HEK293 (cell line): ENCODE results near the gene CUL1.
A peak's percentile ranks its signal among the peaks of the same experiment; 100 is the strongest.

Experiments used
- CTCF ChIA-PET: fragments of 350-600 bp; formaldehyde crosslinking; extraction: SDS; loops from one replicate; lab custom pipeline; 2021; ENCODE audit warnings: antibody characterized with exemption; lab: Yijun Ruan, JAX
- POLR2A ChIA-PET: fragments of 300-600 bp; formaldehyde crosslinking; extraction: SDS; loops from one replicate; lab custom pipeline; 2020; ENCODE audit warnings: antibody characterized with exemption, inconsistent platforms; lab: Yijun Ruan, JAX
- H3K27ac ChIP-seq: fragments of 200-500 bp; sonication (Bioruptor generic); 2 replicates; pipeline ENCODE4 v1.5.1; 2014; ENCODE audit warnings: low read depth, low read length, control low read depth, inconsistent platforms; ENCODE audit errors: extremely low read depth
- H3K36me3 ChIP-seq, 2 experiments: fragments of 200-500 bp in 1 of 2; sonication (Bioruptor generic) in 1 of 2; 1 replicate in 1 of 2; 2 replicates in 1 of 2; pipeline ENCODE4 v1.5.1; 2014 to 2017; ENCODE audit warnings: inconsistent platforms in 2 of 2, low read length in 2 of 2; ENCODE audit not compliant: control insufficient read depth in 2 of 2, insufficient read depth in 1 of 2
- H3K4me1 ChIP-seq: fragments of 200-500 bp; sonication (Bioruptor generic); 2 replicates; pipeline ENCODE4 v1.5.1; 2014; ENCODE audit warnings: mild to moderate bottlenecking, low read length, inconsistent platforms; ENCODE audit not compliant: control insufficient read depth, insufficient read depth
- H3K4me3 ChIP-seq: 2 replicates; pipeline ENCODE4 v1.5.1; 2011; ENCODE audit warnings: low read depth, mild to moderate bottlenecking, control low read depth, low read length, moderate library complexity
- H3K9me3 ChIP-seq: fragments of 200-500 bp; sonication (Bioruptor generic); 2 replicates; pipeline ENCODE4 v1.5.1; 2014; ENCODE audit warnings: low read depth, low read length, inconsistent platforms; ENCODE audit not compliant: control insufficient read depth, insufficient read depth
- HOXC10 ChIP-seq: sonication (generic); formaldehyde crosslinking; IDR thresholded peaks from 2 replicates; pipeline ENCODE4 v1.8.1; 2023; ENCODE audit warnings: mild to moderate bottlenecking, missing genetic modification reagents
- PRDM6 ChIP-seq: fragments of 450-650 bp; formaldehyde crosslinking; IDR thresholded peaks from 2 replicates; pipeline ENCODE4 v1.5.1; 2017; ENCODE audit warnings: missing biosample characterization, missing genetic modification characterization
- SETDB1 ChIP-seq: IDR thresholded peaks from one replicate; pipeline ENCODE4 v1.6.1; 2017; ENCODE audit warnings: mild to moderate bottlenecking, low read length, moderate library complexity, mixed read lengths; ENCODE audit not compliant: insufficient read length
- YY2 ChIP-seq: fragments of 450-650 bp; formaldehyde crosslinking; IDR thresholded peaks from 2 replicates; pipeline ENCODE4 v1.5.1; 2016; ENCODE audit warnings: missing biosample characterization, missing genetic modification characterization
- ZNF18 ChIP-seq: fragments of 450-650 bp; formaldehyde crosslinking; IDR thresholded peaks from 2 replicates; pipeline ENCODE4 v1.5.1; 2016; ENCODE audit warnings: missing biosample characterization, missing genetic modification characterization
- ZNF211 ChIP-seq: fragments of 450-650 bp; formaldehyde crosslinking; IDR thresholded peaks from 2 replicates; pipeline ENCODE4 v1.5.1; 2016; ENCODE audit warnings: low read depth, missing biosample characterization, missing genetic modification characterization
- ZNF274 ChIP-seq, 2 experiments: fragments of 200-500 bp in 1 of 2; fragments of 450-650 bp in 1 of 2; sonication (Bioruptor generic) in 1 of 2; formaldehyde crosslinking in 1 of 2; IDR thresholded peaks; 2 replicates each; pipeline versions ENCODE4 v1.5.1 to v1.6.1; 2014 to 2016; ENCODE audit warnings: borderline replicate concordance in 1 of 2, inconsistent platforms in 1 of 2, low read length in 1 of 2, missing biosample characterization in 1 of 2, missing genetic modification characterization in 1 of 2
- ZNF366 ChIP-seq: fragments of 450-650 bp; formaldehyde crosslinking; conservative IDR thresholded peaks from 2 replicates; pipeline ENCODE4 v1.5.1; 2016; ENCODE audit warnings: missing biosample characterization, missing genetic modification characterization
- ZNF521 ChIP-seq: fragments of 450-650 bp; formaldehyde crosslinking; IDR thresholded peaks from 2 replicates; pipeline ENCODE4 v1.5.1; 2017; ENCODE audit warnings: missing biosample characterization, mild to moderate bottlenecking, missing genetic modification characterization
- ZNF664 ChIP-seq: fragments of 450-650 bp; formaldehyde crosslinking; IDR thresholded peaks from 2 replicates; pipeline ENCODE4 v1.5.1; 2016; ENCODE audit warnings: missing biosample characterization, missing genetic modification characterization

The CUL1 gene

GRCh38 chr7:148831782-148832181, 133.1 kb downstream of the CUL1 start:
- H3K36me3 ChIP-seq, result peaks cover 0 to 40% of the 10 kb centered on the region in 2 experiments
- no peaks in the 10 kb centered on the region for H3K4me1 ChIP-seq
- ChIA-PET CTCF (interaction anchor here (0.6 to 0.7 kb wide), 2 partner anchors 9 to 26 kb away, joined by 3 read pairs; no protein-coding TSS in a partner anchor), POLR2A (no interaction called here)
- TF ChIP-seq ZNF18 (tag by site-specific recombination) (no peak), PRDM6 (tag by site-specific recombination) (peak; percentile 87), ZNF664 (peak; percentile 83)
- no peaks in the 10 kb centered on the region for H3K9me3 ChIP-seq
- no peak overlapping the region for H3K27ac ChIP-seq
- H3K4me3 ChIP-seq, result no peak overlapping the region

DNA sequence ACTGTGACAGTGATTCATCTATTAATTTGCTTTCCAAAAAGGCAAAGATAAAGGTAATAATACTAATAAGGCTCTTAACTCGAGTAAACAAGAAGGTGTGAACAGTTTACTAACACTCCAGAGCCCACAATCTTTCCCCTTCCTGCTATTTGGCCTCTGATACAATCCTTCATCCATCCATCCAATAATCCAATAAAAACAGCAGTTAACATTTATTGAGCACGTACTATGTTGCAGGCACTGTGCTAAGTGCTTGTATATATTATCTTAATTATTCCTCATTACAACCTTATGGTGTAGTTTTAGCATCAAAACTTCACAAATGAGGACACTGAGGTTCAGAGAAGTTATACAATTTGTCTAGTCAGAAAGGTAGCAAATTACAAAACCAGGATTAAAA, 135.9 kb downstream of the CUL1 start:
- H3K9me3 ChIP-seq, result no peaks in the 10 kb centered on the region
- no peak overlapping the region for H3K4me3 ChIP-seq
- peaks cover 5 to 27% of the 10 kb centered on the region in 2 experiments; a peak in 2 of 3 replicates for H3K36me3 ChIP-seq
- POLR2A ChIA-PET, result no interaction called here
- no peaks in the 10 kb centered on the region for H3K4me1 ChIP-seq
- no peak overlapping the region for H3K27ac ChIP-seq
- TF ChIP-seq ZNF664 (peak; percentile 96), HOXC10 (CRISPR knock-in tag) (no peak)
- TF ChIP-seq, all 188 proteins: peak for 1
- CTCF ChIA-PET, result interaction anchor here (0.5 kb wide), 1 partner anchor 27 kb away, joined by 3 read pairs; no protein-coding TSS in a partner anchor

GRCh38 chr7:148835854-148836253, 137.2 kb downstream of the CUL1 start:
- CTCF ChIA-PET, result interaction anchor here (0.7 kb wide), 1 partner anchor 416 kb away, joined by 3 read pairs; no protein-coding TSS in a partner anchor
- Histone ChIP-seq H3K4me1 (no peaks in the 10 kb centered on the region), H3K27ac (no peak overlapping the region), H3K9me3 (no peaks in the 10 kb centered on the region), H3K4me3 (no peak overlapping the region), H3K36me3 (peaks cover 5 to 22% of the 10 kb centered on the region in 2 experiments; a peak in 2 of 3 replicates)
- TF ChIP-seq ZNF664, result no peak
- TF ChIP-seq SETDB1, result peak; percentile 18
- POLR2A ChIA-PET, result interaction anchor here (0.7 kb wide), 1 partner anchor 48 kb away, joined by 4 read pairs; the partner anchor contains the start of gene EZH2

DNA sequence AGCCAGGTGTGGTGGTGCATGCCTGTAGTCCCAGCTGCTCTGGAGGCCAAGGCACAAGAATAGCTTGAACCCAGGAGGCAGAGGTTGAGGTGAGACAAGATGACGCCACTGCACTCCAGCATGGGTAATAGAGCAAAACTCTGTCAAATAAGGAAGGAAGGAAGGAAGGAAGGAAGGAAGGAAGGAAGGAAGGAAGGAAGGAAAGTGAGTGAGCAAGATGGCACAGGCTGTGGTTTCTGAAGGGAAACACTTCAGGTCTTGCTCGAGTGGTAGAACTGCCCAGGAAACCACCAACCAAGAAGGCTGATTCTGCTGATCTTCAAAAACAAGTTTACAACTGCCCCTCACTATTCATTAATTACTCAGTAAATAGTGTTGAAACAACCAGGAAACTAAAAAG, 140.2 kb downstream of the CUL1 start:
- peaks cover 5 to 21% of the 10 kb centered on the region in 2 experiments; a peak in 2 of 3 replicates for H3K36me3 ChIP-seq
- ChIA-PET CTCF (interaction anchor here (0.5 kb wide), 1 partner anchor 119 kb away, joined by 4 read pairs; no protein-coding TSS in a partner anchor), POLR2A (interaction anchor here (0.7 kb wide), 1 partner anchor 19 kb away, joined by 3 read pairs; no protein-coding TSS in a partner anchor)
- no peak overlapping the region for H3K27ac ChIP-seq
- TF ChIP-seq ZNF274 (IDR thresholded peaks at IDR 0.05; ENCODE audit: low read length) (no peak), ZNF274 (tag by site-specific recombination; IDR thresholded peaks at IDR 0.05; ENCODE audit: borderline replicate concordance) (no peak), ZNF521 (tag by site-specific recombination) (no peak), ZNF366 (peak; percentile 85), ZNF211 (tag by site-specific recombination) (no peak), YY2 (tag by site-specific recombination) (no peak)
- no peak overlapping the region for H3K4me3 ChIP-seq
- H3K4me1 ChIP-seq, result no peaks in the 10 kb centered on the region
- H3K9me3 ChIP-seq, result no peaks in the 10 kb centered on the region
